HEK293 (cell line): ENCODE results near the gene CIB1.

Source experiments
- CTCF ChIP-seq: fragments of 450-650 bp; formaldehyde crosslinking; IDR thresholded peaks from 2 replicates; pipeline ENCODE4 v1.5.1; 2016; ENCODE audit warnings: missing biosample characterization, missing genetic modification characterization
- ZBTB7A ChIP-seq: fragments of 450-650 bp; formaldehyde crosslinking; IDR thresholded peaks from 2 replicates; pipeline ENCODE4 v1.5.1; 2016; ENCODE audit warnings: low read depth, missing biosample characterization, missing genetic modification characterization
- ZNF341 ChIP-seq: fragments of 450-650 bp; formaldehyde crosslinking; IDR thresholded peaks from 2 replicates; pipeline ENCODE4; 2016; ENCODE audit warnings: low read depth, missing biosample characterization, missing genetic modification characterization
- ZNF776 ChIP-seq: fragments of 450-650 bp; formaldehyde crosslinking; IDR thresholded peaks from 2 replicates; pipeline ENCODE4 v1.5.0; 2017; ENCODE audit warnings: missing biosample characterization, missing genetic modification characterization, borderline replicate concordance
- ZSCAN23 ChIP-seq: fragments of 450-650 bp; formaldehyde crosslinking; IDR thresholded peaks from 2 replicates; pipeline ENCODE4 v1.5.1; 2016; ENCODE audit warnings: missing biosample characterization, missing genetic modification characterization

- TF ChIP-seq ZSCAN23 = no peak
- TF ChIP-seq ZBTB7A (tag by site-specific recombination) = 0 out of 2 replicates have a peak, but pooled peaks have one; percentile 8
- TF ChIP-seq ZNF341 = no peak
- no peak; the same call in 1 of the 2 replicates for TF ChIP-seq CTCF (tag by site-specific recombination)
- no peak for TF ChIP-seq ZNF776
Observed at GRCh38 chr15:90184119-90184785, 49.5 kb downstream of the CIB1 start.
